ENCODE measurements around the gene LYZL1. TPM values are rescaled to one million over a fixed set of nuclear protein-coding genes. Genes with fewer than 3 reads are reported as not detected.

Gene LYZL1
- total and polyA plus RNA-seq, 2 donors (not counting 1 experiment from before 2014, with no cell fraction given): not detected

DNA sequence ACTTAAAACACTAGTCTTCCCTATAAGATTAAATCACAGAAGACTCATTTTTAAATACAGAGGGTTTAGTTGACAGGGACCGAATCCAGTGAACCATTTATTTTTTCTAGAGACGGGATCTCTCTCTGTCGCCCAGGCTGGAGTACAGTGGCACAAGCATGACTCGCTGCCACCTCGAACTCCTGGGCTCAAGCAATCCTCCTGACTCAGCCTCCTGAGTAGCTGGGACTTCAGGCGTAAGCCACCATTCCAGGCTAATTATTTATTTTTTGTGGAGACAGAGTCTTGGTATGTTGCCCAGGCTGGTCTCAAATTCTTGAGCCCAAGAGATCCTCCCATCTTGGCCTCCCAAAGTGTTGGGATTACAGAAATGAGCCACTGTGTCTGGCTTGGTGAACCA is 20.9 kb upstream of the LYZL1 start:
- Histone ChIP-seq H3K9ac (ENCODE audit: low read length) (no peak overlapping the region), H3K36me3 (replicated peaks in 1 of 2; ENCODE audit: control extremely low read depth in 1 of 2, control insufficient read depth in 1 of 2, extremely low read depth in 1 of 2, insufficient read depth in 2 of 2, low read length in 1 of 2) (no peaks in the 10 kb centered on the region), H3K4me2 (replicated peaks; ENCODE audit: low read depth, low read length, poor library complexity, severe bottlenecking) (no peak overlapping the region), H3K27ac (ENCODE audit: low read length in 2 of 2) (no peak overlapping the region), H3K9me3 (ENCODE audit: control extremely low read depth in 1 of 3, control insufficient read depth in 2 of 3, insufficient read depth in 1 of 3, low read length in 2 of 3) (peaks cover 0 to 6% (median 0%) of the 10 kb centered on the region in 3 donors), H3K79me2 (ENCODE audit: control insufficient read depth, insufficient read depth, low read length) (no peaks in the 10 kb centered on the region), H2AFZ (ENCODE audit: insufficient read depth, low read depth, low read length, poor library complexity, severe bottlenecking) (no peak overlapping the region), H3K4me3 (ENCODE audit: control extremely low read depth in 1 of 5, extremely low read depth in 1 of 5, insufficient read depth in 1 of 5, low read depth in 2 of 5, low read length in 4 of 5) (no peak overlapping the region), H3K4me1 (ENCODE audit: control insufficient read depth in 2 of 2, insufficient read depth in 2 of 2, low read length in 2 of 2) (no peaks in the 10 kb centered on the region), H4K20me1 (ENCODE audit: control insufficient read depth, insufficient read depth, low read length, poor library complexity, severe bottlenecking) (no peaks in the 10 kb centered on the region), H3K27me3 (replicated peaks in 1 of 4; ENCODE audit: control extremely low read depth in 1 of 4, control insufficient read depth in 3 of 4, insufficient read depth in 4 of 4, low read length in 3 of 4) (no peaks in the 10 kb centered on the region)
- Mint-ChIP-seq H3K9me3 (ENCODE audit: insufficient read depth) (no peaks in the 10 kb centered on the region), H3K4me3 (no peak overlapping the region), H3K27ac (no peak overlapping the region), H3K4me1 (no peaks in the 10 kb centered on the region), H3K27me3 (no peaks in the 10 kb centered on the region)
- ChIA-PET POLR2A (no interaction called here), CTCF (no interaction called here)
- DNase-seq: no peak
- WGBS (ENCODE audit: insufficient coverage): 94% methylated on average over 5 of the region's 6 CpGs
- intact Hi-C loops (cut with micrococcal nuclease): no loop called here
- TF ChIP-seq EZH2 (IDR thresholded peaks at IDR 0.05; ENCODE audit: borderline replicate concordance, insufficient read depth, low read depth, low read length, poor library complexity, severe bottlenecking): no peak
- TF ChIP-seq, protein P1, sequence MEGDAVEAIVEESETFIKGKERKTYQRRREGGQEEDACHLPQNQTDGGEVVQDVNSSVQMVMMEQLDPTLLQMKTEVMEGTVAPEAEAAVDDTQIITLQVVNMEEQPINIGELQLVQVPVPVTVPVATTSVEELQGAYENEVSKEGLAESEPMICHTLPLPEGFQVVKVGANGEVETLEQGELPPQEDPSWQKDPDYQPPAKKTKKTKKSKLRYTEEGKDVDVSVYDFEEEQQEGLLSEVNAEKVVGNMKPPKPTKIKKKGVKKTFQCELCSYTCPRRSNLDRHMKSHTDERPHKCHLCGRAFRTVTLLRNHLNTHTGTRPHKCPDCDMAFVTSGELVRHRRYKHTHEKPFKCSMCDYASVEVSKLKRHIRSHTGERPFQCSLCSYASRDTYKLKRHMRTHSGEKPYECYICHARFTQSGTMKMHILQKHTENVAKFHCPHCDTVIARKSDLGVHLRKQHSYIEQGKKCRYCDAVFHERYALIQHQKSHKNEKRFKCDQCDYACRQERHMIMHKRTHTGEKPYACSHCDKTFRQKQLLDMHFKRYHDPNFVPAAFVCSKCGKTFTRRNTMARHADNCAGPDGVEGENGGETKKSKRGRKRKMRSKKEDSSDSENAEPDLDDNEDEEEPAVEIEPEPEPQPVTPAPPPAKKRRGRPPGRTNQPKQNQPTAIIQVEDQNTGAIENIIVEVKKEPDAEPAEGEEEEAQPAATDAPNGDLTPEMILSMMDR (IDR thresholded peaks at IDR 0.05): no peak
- no peak for ATAC-seq (ENCODE audit: low read depth)

GRCh38 chr10:29269486-29269885 is 19.4 kb upstream of the LYZL1 start:
- no peak overlapping the region for H3K9ac ChIP-seq (ENCODE audit: low read length)
- TF ChIP-seq EZH2 (IDR thresholded peaks at IDR 0.05; ENCODE audit: borderline replicate concordance, insufficient read depth, low read depth, low read length, poor library complexity, severe bottlenecking): no peak
- TF ChIP-seq, protein P1 (IDR thresholded peaks at IDR 0.05): no peak
- no peaks in the 10 kb centered on the region for H3K4me1 Mint-ChIP-seq
- H3K27me3 Mint-ChIP-seq: no peaks in the 10 kb centered on the region
- no peaks in the 10 kb centered on the region for H3K79me2 ChIP-seq (ENCODE audit: control insufficient read depth, insufficient read depth, low read length)
- intact Hi-C loops (cut with micrococcal nuclease): no loop called here
- ChIA-PET CTCF (no interaction called here), POLR2A (no interaction called here)
- no peak overlapping the region for H3K4me3 ChIP-seq (ENCODE audit: control extremely low read depth in 1 of 5, extremely low read depth in 1 of 5, insufficient read depth in 1 of 5, low read depth in 2 of 5, low read length in 4 of 5)
- H2AFZ ChIP-seq (ENCODE audit: insufficient read depth, low read depth, low read length, poor library complexity, severe bottlenecking): no peak overlapping the region
- no peaks in the 10 kb centered on the region for H3K9me3 ChIP-seq (ENCODE audit: control extremely low read depth in 1 of 3, control insufficient read depth in 2 of 3, insufficient read depth in 1 of 3, low read length in 2 of 3)
- no peaks in the 10 kb centered on the region for H3K4me1 ChIP-seq (ENCODE audit: control insufficient read depth in 2 of 2, insufficient read depth in 2 of 2, low read length in 2 of 2)
- no peak for ATAC-seq (ENCODE audit: low read depth)
- H4K20me1 ChIP-seq (ENCODE audit: control insufficient read depth, insufficient read depth, low read length, poor library complexity, severe bottlenecking): no peaks in the 10 kb centered on the region
- no peaks in the 10 kb centered on the region for H3K9me3 Mint-ChIP-seq (ENCODE audit: insufficient read depth)
- WGBS (ENCODE audit: insufficient coverage): 88% methylated on average over 3 of the region's 8 CpGs
- H3K4me3 Mint-ChIP-seq: no peak overlapping the region
- no peak for DNase-seq
- H3K4me2 ChIP-seq (replicated peaks; ENCODE audit: low read depth, low read length, poor library complexity, severe bottlenecking): no peak overlapping the region
- no peaks in the 10 kb centered on the region for H3K36me3 ChIP-seq (replicated peaks in 1 of 2; ENCODE audit: control extremely low read depth in 1 of 2, control insufficient read depth in 1 of 2, extremely low read depth in 1 of 2, insufficient read depth in 2 of 2, low read length in 1 of 2)
- no peaks in the 10 kb centered on the region for H3K27me3 ChIP-seq (replicated peaks in 1 of 4; ENCODE audit: control extremely low read depth in 1 of 4, control insufficient read depth in 3 of 4, insufficient read depth in 4 of 4, low read length in 3 of 4)
- no peak overlapping the region for H3K27ac ChIP-seq (ENCODE audit: low read length in 2 of 2)
- H3K27ac Mint-ChIP-seq: no peak overlapping the region

All from B cell (primary cell).